HG02870 (cell line): ENCODE measurements around the gene STARD3.

Experiments
- ATAC-seq: cut with Tn5 transposase; IDR thresholded peaks from one replicate; pipeline ENCODE4 v1.9.1; 2021; ENCODE audit warnings: mild to moderate bottlenecking, moderate library complexity; ENCODE audit not compliant: unreplicated experiment

The STARD3 gene

DNA sequence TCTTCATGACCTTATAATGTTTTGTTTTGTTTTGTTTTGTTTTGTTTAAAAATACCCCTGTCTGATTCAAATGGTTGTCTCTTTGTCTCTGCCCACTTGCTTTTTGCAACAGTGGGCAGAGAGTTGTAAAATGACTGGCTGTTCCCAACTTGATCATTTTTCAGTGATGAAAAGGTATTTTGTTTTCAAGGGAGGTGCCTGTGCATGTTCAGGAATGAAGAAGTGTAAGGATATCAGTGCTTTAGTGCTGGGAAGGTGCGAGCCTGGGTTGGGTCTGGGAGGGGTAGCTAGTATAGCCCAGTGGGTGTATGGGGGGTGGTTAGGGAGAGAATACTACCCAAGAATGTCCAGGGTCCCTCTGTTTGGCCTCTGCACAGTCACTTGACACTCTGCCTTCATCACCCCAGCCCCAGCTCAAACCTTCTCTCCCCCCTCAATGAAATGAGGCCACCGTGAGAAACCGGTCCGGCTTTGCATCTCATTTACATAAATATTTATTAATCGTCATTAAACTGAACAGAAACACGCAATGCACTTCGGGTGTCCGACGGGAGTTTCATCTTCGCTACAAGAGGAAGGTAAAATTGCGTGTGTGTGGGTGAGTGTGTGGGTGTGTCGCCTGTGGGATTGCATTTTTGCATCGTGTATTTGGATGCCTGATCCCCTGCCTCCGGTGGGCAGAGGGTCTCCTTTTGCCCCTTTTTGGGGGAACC is 33.5 kb upstream of the STARD3 start:
- no peak for ATAC-seq

DNA sequence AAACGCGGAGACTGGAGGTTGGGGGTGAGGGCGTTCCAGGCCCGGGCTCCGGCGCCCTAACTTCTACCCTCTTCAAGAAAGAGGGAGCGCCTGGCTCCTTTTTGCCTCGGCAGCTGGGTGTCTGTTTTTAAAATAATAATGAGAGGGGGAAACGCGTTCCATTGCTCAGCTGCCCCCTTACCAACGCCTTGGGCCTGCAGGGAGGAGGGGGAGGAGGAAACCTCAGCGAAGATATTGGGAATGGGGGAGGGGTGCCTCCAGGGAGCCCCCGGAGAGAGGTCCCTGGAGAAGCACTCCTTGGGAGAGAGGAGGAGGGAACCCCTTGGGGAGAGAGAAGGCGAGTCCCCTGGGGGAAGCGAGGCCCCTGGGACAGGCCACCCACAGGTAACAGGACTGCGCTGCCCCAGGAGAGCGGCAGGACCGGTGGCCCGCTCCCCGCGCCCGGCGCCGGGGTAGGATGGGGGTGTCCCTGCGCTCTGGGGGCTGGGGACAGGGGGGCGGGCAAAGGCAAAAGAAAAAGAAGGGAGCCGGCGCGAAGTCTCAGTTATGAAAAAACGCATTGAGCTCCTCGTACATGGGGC is 31.9 kb upstream of the STARD3 start:
- no peak for ATAC-seq

DNA sequence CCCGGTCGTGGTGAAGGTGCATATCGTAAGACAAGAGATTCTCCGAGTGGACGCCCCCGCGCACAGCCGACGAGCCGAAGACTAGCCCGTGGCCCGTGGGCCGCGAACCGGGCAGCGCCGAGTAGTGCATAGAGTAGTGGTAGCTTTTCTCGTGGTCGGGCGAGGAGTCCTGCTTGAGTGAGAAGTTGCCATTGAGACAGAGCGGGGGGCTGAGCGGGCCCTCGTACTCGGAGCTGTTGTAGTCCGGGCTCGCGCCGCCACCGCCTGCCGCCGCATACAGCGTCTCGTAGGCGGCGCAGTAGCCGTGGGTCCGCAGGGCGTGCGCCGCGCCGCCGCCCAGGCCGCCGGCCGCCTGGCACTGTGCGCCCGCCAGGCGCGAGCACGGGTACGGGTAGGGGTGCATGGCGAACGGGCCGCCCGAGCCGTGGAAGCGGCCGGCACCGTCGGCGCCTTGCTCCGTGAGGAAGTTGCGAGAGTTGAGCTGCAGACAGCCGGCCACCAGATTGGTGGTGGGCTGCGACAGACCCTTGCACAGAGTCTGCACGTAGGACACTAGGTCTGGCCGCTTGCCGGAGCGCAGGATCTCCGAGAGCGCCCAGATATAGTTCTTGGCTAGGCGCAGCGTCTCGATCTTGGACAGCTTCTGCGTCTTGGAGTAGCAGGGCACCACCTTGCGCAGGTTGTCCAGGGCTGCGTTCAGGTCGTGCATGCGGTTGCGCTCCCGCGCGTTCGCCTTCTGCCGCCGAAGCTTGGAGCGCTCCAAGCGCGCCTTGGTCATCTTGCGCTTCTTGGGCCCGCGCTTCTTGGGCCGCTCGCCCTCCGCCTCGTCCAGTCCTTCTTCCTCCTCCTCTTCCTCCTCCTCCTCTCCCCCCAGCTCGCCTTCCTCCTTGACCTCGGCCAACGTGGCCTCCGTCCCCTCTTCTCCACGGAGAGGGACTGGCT is 31.2 kb upstream of the STARD3 start:
- ATAC-seq: no peak

DNA sequence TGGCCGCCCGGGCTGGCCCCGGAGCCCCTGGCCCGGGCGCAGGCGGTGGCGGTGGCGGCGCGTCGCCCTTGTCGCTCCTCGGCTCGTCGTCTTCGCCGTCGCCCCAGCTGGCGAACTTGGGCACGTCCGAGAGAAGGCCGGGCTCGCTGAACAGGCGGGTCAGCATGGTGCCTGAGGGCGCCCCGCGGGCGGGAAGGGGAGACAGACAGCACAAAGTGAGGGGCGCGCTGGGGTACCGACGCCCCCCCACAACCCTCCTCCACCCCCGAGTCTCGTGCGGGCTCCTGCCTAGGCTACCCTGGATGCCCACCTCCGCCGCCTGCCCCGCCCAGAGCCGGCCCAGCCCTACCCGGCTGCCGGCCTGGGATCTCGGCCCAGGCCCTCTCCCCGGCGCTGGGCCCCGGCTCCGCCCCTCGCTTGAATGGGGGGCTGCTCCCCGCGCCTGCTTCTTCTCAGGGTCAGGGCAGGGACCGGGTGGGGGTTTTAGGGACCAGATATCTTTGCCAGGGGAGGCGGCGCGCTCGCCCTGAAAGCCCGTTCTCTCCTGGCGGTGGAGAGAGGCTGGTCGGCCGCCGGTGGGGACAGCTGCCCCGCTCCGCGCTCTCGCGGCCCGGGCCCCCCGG is 30.4 kb upstream of the STARD3 start:
- no peak for ATAC-seq

DNA sequence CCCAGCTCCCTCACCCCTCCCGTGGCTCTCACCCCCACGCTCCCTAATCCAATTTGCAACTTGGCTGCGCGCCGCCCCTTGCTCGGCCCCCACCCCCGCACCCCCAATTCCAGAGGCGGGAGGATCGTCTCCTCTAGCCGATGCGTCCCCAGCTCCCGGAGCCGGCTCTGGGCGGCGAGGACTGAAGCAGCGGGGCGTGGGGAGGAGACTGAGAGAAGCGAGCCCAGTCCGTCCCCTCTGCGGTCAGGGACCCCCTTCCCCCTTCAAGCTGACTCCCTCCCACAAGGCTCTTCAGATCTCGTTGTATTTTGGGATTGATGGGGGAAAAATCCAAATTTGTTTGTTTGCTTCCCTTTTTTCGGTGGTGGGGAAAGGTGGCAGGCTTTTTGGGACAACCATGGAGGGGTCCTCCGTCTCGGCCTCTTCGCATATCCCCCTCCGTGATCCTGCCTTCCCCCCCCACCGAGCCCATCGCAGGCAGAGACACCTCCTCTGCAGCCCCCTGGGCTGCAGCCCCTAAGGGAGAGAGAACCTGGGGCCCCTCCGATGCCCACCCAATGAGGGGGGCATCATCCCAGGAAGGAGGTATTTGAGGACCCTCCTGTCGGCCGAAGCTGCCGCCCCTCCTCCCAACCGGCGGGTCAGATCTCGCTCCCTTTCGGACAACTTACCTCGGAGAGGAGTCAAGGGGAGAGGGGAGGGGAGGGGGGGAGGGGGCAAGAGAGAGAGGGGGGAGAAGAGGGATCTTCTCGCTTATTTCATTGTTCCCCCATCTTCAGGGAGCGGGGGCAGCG is 29.7 kb upstream of the STARD3 start:
- no peak for ATAC-seq

DNA sequence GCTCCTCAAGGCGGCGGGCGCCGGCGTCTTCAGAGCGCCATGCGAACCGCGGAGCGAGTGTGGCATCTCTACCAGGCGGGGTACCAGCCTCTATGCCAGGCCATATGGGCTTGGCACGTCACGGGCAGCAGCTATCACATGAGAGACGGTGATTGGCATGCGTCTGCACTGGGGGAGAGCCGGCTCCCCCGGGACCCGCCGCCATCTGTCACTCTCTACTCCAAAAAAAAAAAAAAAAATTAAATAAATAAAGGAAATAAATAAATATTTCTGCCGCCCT is 29.2 kb upstream of the STARD3 start, which contains the start of gene NEUROD2:
TSS of gene NEUROD2 (minus strand) at position 70 of the 280 bp plus-strand sequence. CDS start 1,321 bp downstream, outside the sequence.
- no peak for ATAC-seq

DNA sequence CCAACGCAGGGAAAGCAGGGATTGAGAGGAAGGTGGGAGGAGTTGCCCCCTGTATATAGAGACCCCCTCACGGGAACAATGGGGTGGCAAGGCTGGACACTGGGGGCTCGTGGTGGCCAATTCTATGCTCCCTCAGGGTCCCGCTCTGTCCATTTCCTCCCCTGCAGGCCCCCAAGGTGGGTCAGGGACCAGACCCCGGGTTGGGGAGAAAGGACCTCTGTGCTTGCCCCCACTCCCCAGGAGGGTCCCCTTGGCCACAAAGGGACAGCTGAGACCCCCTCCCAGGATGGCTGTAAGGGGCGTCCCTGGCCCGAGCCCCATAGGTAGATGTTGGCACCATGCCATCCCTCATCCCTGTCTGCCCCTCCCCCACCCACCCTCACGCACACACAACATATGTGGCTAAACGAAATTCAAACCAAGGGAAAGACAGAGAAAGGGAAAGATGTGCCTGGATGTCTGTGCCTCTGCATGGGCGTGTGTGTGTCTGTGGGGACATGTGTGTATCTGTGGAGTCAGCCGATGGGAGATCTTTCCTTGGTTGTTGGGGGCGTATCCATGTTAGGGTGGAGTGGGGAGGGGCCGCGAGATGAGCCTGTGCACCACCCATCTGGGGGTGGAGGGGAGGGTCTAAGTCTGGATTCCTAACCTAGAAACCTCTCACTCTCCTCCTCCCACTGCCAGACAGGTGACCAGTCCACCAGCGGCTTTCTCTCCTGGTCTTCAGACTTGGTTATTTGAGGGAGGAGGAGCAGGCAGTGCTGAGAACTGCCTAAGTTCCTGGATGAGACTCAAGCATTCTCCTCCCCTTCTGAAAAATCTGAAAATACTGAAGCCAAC is 28.6 kb upstream of the STARD3 start:
- ATAC-seq: no peak

DNA sequence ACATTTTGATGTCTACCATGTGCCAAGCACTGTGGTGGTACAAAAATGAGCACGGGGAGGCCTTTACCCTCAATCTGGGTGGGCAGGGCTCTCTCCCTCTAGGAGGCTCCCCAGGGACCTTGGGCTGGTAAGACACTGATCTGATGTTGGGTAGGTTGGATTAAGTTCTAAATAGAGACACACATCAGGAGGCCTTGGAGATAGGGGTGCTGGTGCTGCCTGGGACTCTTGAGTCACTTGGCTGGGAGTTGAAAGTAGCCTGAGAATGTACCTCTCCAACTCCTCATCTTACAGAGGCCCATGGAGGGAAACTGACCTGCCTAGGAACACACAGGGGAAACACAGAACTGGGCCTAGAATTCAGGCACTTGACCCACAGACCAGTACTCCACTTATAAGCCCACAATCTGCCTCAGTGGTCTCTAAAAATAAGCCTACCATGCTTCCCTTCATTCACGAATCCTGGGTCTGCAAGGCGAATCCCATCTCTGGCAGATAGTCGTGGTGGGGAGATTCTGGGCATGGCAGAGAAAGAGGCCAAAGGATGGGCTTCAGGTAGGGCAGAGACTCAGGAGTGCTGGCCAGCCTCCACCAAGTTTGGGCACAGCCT is 27.4 kb upstream of the STARD3 start:
- no peak for ATAC-seq

DNA sequence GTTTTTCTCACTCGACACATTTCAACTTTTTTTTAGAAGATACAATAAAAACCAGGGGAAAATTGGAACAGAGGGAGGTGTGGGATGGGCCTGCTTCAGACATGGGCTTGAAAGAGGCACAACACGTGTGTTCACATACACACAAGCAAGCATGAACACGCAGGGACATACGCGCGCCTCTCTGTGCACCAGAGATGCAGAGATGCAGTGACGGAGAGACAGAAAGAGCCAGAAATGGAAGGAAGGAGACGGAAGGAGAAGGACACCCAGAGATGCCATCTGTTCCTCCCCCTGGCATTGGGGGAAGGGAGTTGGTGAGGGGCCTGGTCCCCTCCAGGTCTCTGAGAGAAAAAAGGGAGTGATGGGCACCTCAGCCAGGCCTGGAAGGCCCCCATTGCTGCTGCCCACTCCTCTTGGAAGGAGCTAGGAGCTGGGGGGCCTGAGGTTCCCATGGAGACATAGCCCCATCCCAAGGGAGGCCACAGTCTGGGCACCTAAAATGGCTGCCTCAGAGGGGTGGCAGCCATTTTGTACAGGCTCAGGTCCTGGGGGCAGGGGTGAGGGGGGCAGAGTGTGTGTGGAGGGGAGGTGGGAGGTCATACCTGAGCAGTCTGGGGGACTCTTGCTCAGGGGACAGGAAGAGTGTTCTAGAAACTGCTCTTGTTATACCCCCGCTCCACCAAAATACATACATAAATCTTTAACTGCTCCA is 25.4 kb upstream of the STARD3 start:
- ATAC-seq: no peak

DNA sequence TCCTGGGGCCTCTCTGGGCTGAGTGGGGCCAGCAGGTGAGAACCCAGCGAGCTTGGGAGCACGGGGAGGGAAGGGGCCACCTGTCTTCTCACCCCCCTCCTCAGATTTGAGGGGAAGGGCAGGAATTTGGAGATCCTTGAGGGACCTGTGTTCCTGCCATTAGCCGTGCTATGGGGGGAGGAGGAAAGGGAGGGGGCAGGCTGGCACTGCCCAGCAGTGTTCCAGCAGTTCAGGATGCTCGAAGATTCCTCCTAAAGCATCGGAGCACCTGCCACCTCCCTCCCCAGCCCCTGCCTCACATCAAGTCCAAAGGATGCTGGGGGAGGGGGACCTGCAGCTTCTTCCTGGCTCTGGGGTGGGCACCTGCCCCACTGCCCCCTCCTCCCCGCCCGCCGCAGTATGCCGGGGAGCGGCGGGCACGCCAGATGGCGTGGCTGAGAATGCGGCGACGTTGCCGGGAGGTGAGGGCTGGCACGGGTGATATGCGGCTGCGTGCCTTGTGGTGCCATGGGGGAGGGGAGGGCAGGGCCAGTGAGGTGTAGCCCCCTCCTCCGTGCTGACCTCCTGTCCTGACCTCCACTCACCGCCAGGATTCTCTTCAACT is 24.6 kb upstream of the STARD3 start:
- ATAC-seq: no peak

DNA sequence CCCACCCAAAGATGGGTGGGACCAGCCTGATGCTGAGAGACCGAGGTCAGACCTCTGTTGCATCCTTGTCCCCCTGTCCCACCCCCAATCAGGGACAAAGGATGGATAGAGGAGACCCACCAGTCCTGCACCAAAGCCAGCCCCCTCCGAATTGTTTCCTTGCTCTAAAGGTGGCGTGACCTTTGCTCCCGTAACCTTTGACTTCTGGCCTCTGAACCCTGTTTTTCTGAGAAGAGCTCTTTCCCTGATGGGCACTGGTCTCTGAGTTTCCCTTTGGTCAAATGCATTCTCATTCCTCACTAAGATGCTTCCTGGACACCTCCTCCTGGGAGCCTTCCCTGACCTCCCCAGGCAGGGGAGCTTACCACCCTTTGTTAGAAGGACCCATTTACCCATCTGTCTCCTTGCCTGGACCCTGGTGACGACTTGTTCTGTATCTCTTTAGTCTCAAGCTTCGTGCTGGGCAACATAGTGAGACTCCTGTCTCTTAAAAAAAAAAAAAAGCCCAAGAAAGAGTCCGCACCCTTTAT is 23.9 kb upstream of the STARD3 start:
- ATAC-seq: no peak

DNA sequence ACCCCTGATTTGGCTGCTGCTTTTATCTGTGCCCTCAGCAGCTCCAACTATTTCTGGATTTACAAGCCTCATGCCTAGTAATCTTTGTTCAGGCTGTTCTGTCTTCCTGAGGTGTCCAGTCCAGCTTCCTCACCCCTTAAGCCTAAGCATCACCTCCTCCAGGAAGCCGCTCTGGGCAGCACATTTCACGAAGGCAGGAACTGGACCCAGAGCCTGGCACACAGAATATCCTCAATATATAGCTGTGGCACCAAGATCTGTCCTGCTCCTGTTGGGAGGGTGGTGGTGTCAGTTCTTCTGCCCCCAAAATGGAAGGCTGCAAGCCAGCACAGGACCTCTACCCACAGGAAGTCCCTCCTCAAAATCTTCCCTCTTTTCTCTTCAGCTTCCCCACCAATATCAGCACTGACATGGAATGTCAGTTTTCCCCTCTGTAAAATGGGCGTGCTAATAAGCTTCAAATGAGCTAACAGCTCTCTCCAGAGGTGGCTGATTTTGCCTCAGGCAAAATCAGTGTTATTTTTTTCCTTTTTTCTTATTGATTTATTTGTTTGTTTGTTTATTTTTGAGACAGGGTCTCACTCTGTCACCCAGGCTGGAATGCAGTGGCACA is 22.3 kb upstream of the STARD3 start:
- no peak for ATAC-seq

DNA sequence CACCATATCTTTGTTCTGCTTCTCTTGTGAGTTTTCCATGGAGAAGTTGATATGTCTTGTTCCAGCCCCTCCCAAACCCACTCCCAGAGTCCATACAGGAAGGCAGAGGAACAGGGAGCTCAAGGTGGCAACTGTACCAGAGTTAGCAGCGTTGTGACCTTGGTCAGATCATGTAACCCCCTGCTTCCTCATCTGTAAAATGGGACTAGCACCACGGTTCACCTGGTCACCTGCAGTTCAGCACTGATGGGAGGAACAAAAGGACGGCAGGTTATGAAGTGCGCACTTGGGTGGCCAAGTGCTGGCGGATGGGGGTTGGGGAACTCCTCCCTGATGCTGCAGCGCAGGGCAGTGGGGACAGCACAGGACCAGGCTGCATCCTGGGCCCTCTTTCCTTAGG is 21.5 kb upstream of the STARD3 start:
- no peak for ATAC-seq

DNA sequence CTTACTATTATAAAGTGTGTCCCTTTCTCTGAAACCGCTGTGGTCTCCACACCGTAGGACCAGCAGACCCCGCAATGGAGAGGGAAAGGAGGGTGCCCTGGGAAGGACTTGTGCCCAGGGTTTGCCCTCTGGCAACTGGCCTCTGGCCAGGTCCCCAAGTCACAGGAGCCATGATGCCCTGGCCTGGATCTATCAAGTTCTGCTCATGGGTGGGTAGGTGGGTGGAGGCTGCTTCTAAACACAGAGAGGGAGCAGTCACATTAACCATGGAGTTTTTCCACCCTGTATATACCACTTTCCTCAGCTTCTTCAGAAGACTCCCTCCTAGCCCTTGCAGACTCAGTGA is 19.9 kb upstream of the STARD3 start:
- ATAC-seq: no peak

DNA sequence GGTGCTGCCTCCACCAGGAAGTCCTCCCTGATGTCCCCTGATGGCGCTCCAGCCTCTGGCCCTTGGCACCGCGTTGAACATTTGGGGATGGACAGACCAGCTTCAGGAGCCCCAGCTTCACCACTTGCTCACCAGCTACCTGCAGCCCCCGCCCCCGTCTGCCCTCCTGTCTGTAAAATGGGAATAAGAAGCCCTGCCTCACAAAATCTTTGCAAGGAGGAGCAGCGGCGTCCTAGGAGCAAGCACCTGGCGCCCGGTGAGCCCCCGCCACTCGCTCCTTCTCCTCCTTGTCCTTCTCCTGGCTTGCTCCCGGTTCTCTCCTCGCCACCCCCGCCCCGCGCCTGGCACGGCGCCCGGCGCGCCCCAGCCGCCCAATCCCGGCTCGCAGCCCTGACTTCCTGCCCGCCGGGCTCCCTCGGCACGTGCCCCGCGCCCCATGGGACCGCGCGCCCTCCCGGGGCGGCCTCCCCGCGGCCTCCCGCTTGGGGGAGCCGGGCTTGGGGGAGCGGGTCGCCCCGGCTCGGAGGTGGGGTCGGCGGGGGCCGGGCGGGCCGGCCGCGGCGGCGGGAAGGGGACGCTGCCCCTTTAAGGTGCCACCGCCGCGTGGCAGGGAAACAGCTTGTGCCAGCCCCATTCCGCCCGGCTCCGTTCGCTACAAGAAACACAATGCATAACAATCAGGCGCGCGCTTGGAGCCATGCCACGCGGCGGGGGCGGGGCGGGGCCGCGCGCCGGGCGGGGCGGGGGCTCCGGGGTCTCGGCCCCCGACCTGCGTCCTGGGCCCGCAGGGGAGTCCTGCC is 19.3 kb upstream of the STARD3 start:
- ATAC-seq: no peak

DNA sequence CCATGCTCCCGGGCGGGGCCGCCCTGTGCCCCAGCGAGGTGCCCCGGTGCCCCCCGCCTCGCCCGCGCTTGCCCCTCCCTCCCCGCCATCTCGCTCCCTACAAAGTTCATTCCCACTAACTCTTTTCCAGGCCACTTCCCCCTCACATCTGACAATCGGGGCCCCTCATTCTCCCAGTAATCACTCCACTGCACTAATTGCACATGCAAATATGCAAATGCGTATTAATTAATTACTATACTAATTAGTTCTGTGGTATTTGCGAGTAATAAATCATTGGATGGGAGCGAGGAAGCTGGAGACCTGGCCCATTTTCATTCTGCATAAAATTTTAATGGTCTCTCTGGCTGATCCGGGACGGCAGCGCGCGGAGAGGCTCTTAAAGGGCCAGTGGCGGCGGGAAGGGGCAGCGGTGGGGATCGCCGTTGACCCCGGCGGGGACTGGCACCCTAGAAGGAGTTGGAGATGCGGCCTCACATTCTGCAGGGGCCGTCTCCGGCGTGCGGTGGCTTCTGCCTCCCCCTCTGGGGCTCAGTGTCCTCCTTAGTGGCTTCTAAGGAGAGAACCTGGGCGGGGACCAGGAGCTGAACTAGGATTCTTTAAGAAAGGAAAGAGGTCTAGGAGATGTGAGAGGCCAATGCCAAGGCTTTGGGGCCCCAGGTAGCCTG is 18.6 kb upstream of the STARD3 start:
- no peak for ATAC-seq
